Calu3 (cell line): Measurements from ENCODE around the gene CDH18. TPM values are rescaled to one million over a fixed set of nuclear protein-coding genes. Genes with fewer than 3 reads are reported as not detected.

Experiments used
- BruUV-seq: library from RNA; stranded (reverse); fragments of 400-500 nt; replicated peaks from 2 replicates; lab custom pipeline; 2021; lab: Mats Ljungman, UMichigan
- CTCF ChIA-PET: fragments of 300-600 bp; sonication (Branson Sonifier 250); formaldehyde crosslinking; loops from one replicate; lab custom pipeline; 2022; ENCODE audit warnings: antibody characterized with exemption; lab: Charles Lee
- DNase-seq: peaks from one replicate; pipeline ENCODE4 v3.0.0; 2022
- H3K27ac Mint-ChIP-seq: one replicate; pipeline ENCODE4 v1.8.0; 2022; ENCODE audit warnings: mixed read lengths; ENCODE audit not compliant: unreplicated experiment
- H3K27me3 Mint-ChIP-seq: one replicate; pipeline ENCODE4 v1.8.0; 2022; ENCODE audit warnings: mixed read lengths; ENCODE audit not compliant: unreplicated experiment
- H3K36me3 Mint-ChIP-seq: one replicate; pipeline ENCODE4 v1.8.0; 2022; ENCODE audit warnings: mild to moderate bottlenecking, moderate library complexity, mixed read lengths; ENCODE audit not compliant: insufficient read depth, unreplicated experiment
- H3K4me1 Mint-ChIP-seq: one replicate; pipeline ENCODE4 v1.8.0; 2022; ENCODE audit warnings: mild to moderate bottlenecking, low read depth, mixed read lengths; ENCODE audit not compliant: unreplicated experiment
- H3K4me3 Mint-ChIP-seq: one replicate; pipeline ENCODE4 v1.8.0; 2022; ENCODE audit warnings: mild to moderate bottlenecking, low read depth, moderate library complexity, mixed read lengths; ENCODE audit not compliant: unreplicated experiment
- H3K9me3 Mint-ChIP-seq: one replicate; pipeline ENCODE4 v1.8.0; 2022; ENCODE audit warnings: low read depth, mixed read lengths; ENCODE audit not compliant: unreplicated experiment
- CTCF ChIP-seq: fragments of 200-600 bp; IDR thresholded peaks from one replicate; pipeline ENCODE4 v1.8.0; 2022; ENCODE audit warnings: antibody characterized with exemption; ENCODE audit not compliant: unreplicated experiment
- intact Hi-C: fragments of 100-400 bp; cut with micrococcal nuclease; formaldehyde crosslinking; loops from one replicate; pipeline ENCODE4 v1.10.0; 2022; ENCODE audit not compliant: unreplicated experiment
- total RNA-seq: library from RNA; stranded (reverse); gene quantifications from 2 replicates; pipeline ENCODE4 v1.2.3, GENCODE V29; 2022

CDH18 gene
- total RNA-seq, 1 experiment from 2014 or later, result not detected

GRCh38 chr5:19690978-19691377 lies 297.0 kb downstream of the CDH18 start:
- DNase-seq, result no peak
- TF ChIP-seq CTCF, result no peak
- no TSS peak for BruUV-seq
- Mint-ChIP-seq H3K27me3 (no peaks in the 10 kb centered on the region), H3K27ac (no peak overlapping the region), H3K4me1 (no peaks in the 10 kb centered on the region), H3K9me3 (peaks cover 8% of the 10 kb centered on the region), H3K36me3 (no peaks in the 10 kb centered on the region), H3K4me3 (no peak overlapping the region)
- intact Hi-C loops, result no loop called here
- CTCF ChIA-PET, result no interaction called here

- intact Hi-C loops, result no loop called here
- peaks cover 8% of the 10 kb centered on the region for H3K9me3 Mint-ChIP-seq
- no peak overlapping the region for H3K27ac Mint-ChIP-seq
- H3K36me3 Mint-ChIP-seq, result no peaks in the 10 kb centered on the region
- BruUV-seq, result no TSS peak
- H3K4me3 Mint-ChIP-seq, result no peak overlapping the region
- H3K27me3 Mint-ChIP-seq, result no peaks in the 10 kb centered on the region
- no peak for TF ChIP-seq CTCF
- CTCF ChIA-PET, result no interaction called here
- H3K4me1 Mint-ChIP-seq, result no peaks in the 10 kb centered on the region
- DNase-seq, result no peak
Observed at GRCh38 chr5:19685473-19685872, 302.5 kb downstream of the CDH18 start.

- intact Hi-C loops, result no loop called here
- BruUV-seq, result no TSS peak
- Mint-ChIP-seq H3K27me3 (no peaks in the 10 kb centered on the region), H3K36me3 (no peaks in the 10 kb centered on the region), H3K9me3 (peaks cover 4% of the 10 kb centered on the region), H3K27ac (no peak overlapping the region), H3K4me1 (no peaks in the 10 kb centered on the region), H3K4me3 (no peak overlapping the region)
- CTCF ChIA-PET, result no interaction called here
- no peak for DNase-seq
- no peak for TF ChIP-seq CTCF
Observed at GRCh38 chr5:19676895-19677294, 311.1 kb downstream of the CDH18 start.

GRCh38 chr5:19660679-19661078 lies 327.3 kb downstream of the CDH18 start:
- H3K4me1 Mint-ChIP-seq, result no peaks in the 10 kb centered on the region
- CTCF ChIA-PET, result no interaction called here

More at GRCh38 chr5:19660679-19661078, 327.3 kb downstream of the CDH18 start:
- Mint-ChIP-seq H3K4me3 (no peak overlapping the region), H3K36me3 (no peaks in the 10 kb centered on the region), H3K27ac (no peak overlapping the region), H3K27me3 (no peaks in the 10 kb centered on the region), H3K9me3 (no peaks in the 10 kb centered on the region)
- BruUV-seq, result no TSS peak
- no peak for DNase-seq
- no peak for TF ChIP-seq CTCF
- intact Hi-C loops, result no loop called here
